Activated CD4-positive, alpha-beta T cell treated with anti-CD3 and anti-CD28 coated beads for 24 hours (primary cell): ENCODE results near the gene ELMO1.
A peak's percentile ranks its signal among the peaks of the same experiment; 100 is the strongest.
"Not testable (repeated sequence)": the region's sequence is repeated elsewhere in the genome, so short reads cannot be mapped to it uniquely, and the experiment has no call there.

Experiments
- DNase-seq, 2 donors: peaks; one replicate each; pipeline ENCODE4 v3.0.0-alpha.2; 2020; ENCODE audit warnings: low read depth in 2 of 2

The ELMO1 gene

GRCh38 chr7:36984710-36985312, 463.9 kb downstream of the ELMO1 start:
- DNase-seq: no peak

GRCh38 chr7:36984041-36984521, 464.6 kb downstream of the ELMO1 start:
- DNase-seq: no peak

- no peak for DNase-seq
These were observed 465.9 kb downstream of the ELMO1 start for GRCh38 chr7:36982766-36983165.

GRCh38 chr7:36979810-36980248, 468.8 kb downstream of the ELMO1 start:
- no peak for DNase-seq

GRCh38 chr7:36978461-36978860, 470.2 kb downstream of the ELMO1 start:
- no peak for DNase-seq

GRCh38 chr7:36977878-36978277, 470.8 kb downstream of the ELMO1 start:
- DNase-seq: no peak

GRCh38 chr7:36973534-36973933, 475.1 kb downstream of the ELMO1 start:
- not testable (repeated sequence) for DNase-seq

- no peak for DNase-seq
These were observed 476.5 kb downstream of the ELMO1 start for GRCh38 chr7:36972140-36972518.

- DNase-seq: no peak
These were observed 477.0 kb downstream of the ELMO1 start for GRCh38 chr7:36971515-36972139.

- no peak for DNase-seq
These were observed 477.8 kb downstream of the ELMO1 start for GRCh38 chr7:36970551-36971514.

GRCh38 chr7:36969376-36969775, 479.3 kb downstream of the ELMO1 start:
- no peak for DNase-seq

GRCh38 chr7:36967387-36967786, 481.3 kb downstream of the ELMO1 start:
- DNase-seq: no peak

- no peak for DNase-seq
These were observed 482.0 kb downstream of the ELMO1 start for GRCh38 chr7:36966636-36967035.

- no peak for DNase-seq
These were observed 482.6 kb downstream of the ELMO1 start for GRCh38 chr7:36966039-36966438.

GRCh38 chr7:36965625-36966024, 483.0 kb downstream of the ELMO1 start:
- no peak for DNase-seq

- DNase-seq: no peak
These were observed 484.4 kb downstream of the ELMO1 start for GRCh38 chr7:36964297-36964696.

GRCh38 chr7:36962367-36962766, 486.3 kb downstream of the ELMO1 start:
- DNase-seq: no peak

- no peak for DNase-seq
These were observed 487.0 kb downstream of the ELMO1 start for GRCh38 chr7:36961693-36962092.

- peak in 1 of 2 donors; percentile 5 for DNase-seq
These were observed 487.6 kb downstream of the ELMO1 start for GRCh38 chr7:36961097-36961496.

GRCh38 chr7:36960105-36960504, 488.6 kb downstream of the ELMO1 start:
- DNase-seq: no peak

GRCh38 chr7:36958111-36958733, 490.4 kb downstream of the ELMO1 start:
- DNase-seq: no peak

- no peak for DNase-seq
These were observed 491.0 kb downstream of the ELMO1 start for GRCh38 chr7:36957620-36958019.
